G401 (cell line): Measurements from ENCODE around the gene MPND. TPM values are rescaled to one million over a fixed set of nuclear protein-coding genes. Genes with fewer than 3 reads are reported as not detected.

Source experiments
- total RNA-seq: library from RNA; depleted of rRNA; stranded (reverse); fragments of >200 nt; shearing (Covaris generic); gene quantifications from 2 replicates; pipeline ENCODE4 v1.2.3, GENCODE V29; 2014; rRNA removed

MPND gene
- total RNA-seq, 1 experiment from 2014 or later, result 29.5 TPM

Other genes starting within 250 kb of the MPND start
- 370 and 376 TPM in 2 replicates for gene MAP2K2, start 219.4 kb upstream of the MPND start, total RNA-seq
- gene CREB3L3, start 189.9 kb upstream of the MPND start, total RNA-seq, result not detected in 2 replicates
- gene SIRT6, start 161.0 kb upstream of the MPND start, total RNA-seq, result 17.2 and 21.8 TPM in 2 replicates
- 3.8 and 4.4 TPM in 2 replicates for gene ANKRD24, start 160.9 kb upstream of the MPND start, total RNA-seq
- 1.8 and 5.4 TPM in 2 replicates for gene EBI3, start 114.0 kb upstream of the MPND start, total RNA-seq
- 36.1 and 40.4 TPM in 2 replicates for gene YJU2, start 96.5 kb upstream of the MPND start, total RNA-seq
- gene SHD, start 64.3 kb upstream of the MPND start, total RNA-seq, result 0.37 TPM in 1 of 2 replicates, not detected in the other
- gene TMIGD2, start 41.2 kb upstream of the MPND start, total RNA-seq, result not detected in 2 replicates
- gene FSD1, start 39.0 kb upstream of the MPND start, total RNA-seq, result 22.9 and 32.9 TPM in 2 replicates
- 26.0 and 29.8 TPM in 2 replicates for gene STAP2, start 4.7 kb upstream of the MPND start, total RNA-seq
- 95.8 and 109 TPM in 2 replicates for gene SH3GL1, start 57.0 kb downstream of the MPND start, total RNA-seq
- gene CHAF1A, start 59.1 kb downstream of the MPND start, total RNA-seq, result 39.4 and 46.0 TPM in 2 replicates
- gene UBXN6, start 114.2 kb downstream of the MPND start, total RNA-seq, result 59.6 and 72.8 TPM in 2 replicates
- gene HDGFL2, start 128.7 kb downstream of the MPND start, total RNA-seq, result 86.6 and 106 TPM in 2 replicates
- 0.18 and 0.34 TPM in 2 replicates for gene PLIN4, start 174.9 kb downstream of the MPND start, total RNA-seq
- gene PLIN5, start 191.7 kb downstream of the MPND start, total RNA-seq, result 3.5 TPM in 1 of 2 replicates, not detected in the other
- gene LRG1, start 196.5 kb downstream of the MPND start, total RNA-seq, result 0.25 and 0.41 TPM in 2 replicates
- 147 and 162 TPM in 2 replicates for gene SEMA6B, start 216.1 kb downstream of the MPND start, total RNA-seq